WI38 (cell line): ENCODE measurements around the gene USP3.

Experiments
- H3K4me3 ChIP-seq: 2 replicates; pipeline ENCODE4 v1.5.1; 2011; ENCODE audit warnings: low read depth, mild to moderate bottlenecking, control low read depth, low read length
- CTCF ChIP-seq: IDR thresholded peaks from 2 replicates; pipeline ENCODE4 v1.5.1; 2012; ENCODE audit warnings: low read depth, mild to moderate bottlenecking, control low read depth, low read length

Gene USP3

DNA sequence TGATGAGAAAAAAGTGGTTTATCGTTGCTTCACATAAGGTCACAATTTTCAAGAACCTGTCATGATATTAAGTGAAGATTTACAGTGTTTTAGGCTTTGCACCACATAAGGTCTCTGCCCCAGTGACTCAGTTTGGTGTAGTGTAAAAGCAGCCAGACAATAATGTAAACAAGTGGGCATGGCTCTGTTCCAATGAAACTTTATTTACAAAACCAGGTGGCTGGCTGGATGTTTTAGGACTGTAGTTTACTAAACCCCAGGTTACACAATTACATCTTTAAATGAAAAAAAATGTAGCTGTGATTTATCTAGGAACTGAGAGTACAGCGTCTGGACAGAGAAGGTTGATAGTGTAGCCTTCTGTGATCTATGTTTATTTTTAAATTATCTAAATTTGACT lies 83.1 kb downstream of the USP3 start:
- TF ChIP-seq CTCF = no peak
- no peak overlapping the region for H3K4me3 ChIP-seq

GRCh38 chr15:63588826-63589225 lies 84.4 kb downstream of the USP3 start:
- H3K4me3 ChIP-seq = no peak overlapping the region
- TF ChIP-seq CTCF = no peak

DNA sequence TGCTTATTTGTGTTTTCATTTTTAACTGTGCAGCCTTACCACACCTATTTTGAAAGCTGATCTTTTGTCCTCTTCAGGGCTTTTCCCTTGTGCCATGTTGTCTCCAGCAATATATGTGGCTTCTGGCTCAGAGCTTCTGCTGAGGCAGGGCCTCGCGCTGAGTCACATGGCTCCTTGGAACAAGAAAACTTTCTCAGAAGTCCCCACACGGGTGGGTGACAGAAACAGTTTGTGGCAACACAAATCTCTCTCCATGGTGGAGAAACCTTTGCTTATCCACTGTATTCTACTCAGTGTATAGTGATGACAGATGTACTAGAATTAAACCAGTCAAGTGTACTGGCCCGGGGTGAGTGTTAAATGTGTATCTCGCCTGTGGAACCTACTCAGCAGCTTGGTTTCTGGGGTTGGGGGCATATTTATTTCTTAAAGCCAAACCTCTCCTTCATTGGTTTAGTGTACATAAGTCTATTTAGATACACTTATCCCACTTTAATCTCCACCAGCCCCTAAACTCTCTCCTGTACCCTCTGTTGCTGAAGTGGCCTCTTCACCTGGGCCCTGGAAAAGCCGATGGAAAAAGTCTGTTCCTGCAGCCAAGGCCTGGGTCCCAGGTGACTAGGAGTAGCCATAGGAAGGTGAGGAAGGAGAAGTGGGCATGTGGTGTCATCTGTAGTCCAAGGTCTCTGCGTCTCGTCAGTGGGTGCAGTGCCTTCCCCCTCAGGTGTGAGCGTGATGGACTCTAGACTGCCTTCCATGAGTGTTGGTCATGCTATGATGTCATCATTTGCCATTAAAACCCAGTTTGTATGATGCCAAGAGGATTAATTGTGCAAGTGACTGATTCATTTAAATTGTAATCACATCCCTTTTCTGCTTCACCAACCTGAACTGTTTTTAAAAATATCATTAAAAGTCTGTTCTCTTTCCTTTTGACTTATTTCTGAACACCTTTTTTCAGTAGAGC lies 89.6 kb downstream of the USP3 start:
- no peak for TF ChIP-seq CTCF

DNA sequence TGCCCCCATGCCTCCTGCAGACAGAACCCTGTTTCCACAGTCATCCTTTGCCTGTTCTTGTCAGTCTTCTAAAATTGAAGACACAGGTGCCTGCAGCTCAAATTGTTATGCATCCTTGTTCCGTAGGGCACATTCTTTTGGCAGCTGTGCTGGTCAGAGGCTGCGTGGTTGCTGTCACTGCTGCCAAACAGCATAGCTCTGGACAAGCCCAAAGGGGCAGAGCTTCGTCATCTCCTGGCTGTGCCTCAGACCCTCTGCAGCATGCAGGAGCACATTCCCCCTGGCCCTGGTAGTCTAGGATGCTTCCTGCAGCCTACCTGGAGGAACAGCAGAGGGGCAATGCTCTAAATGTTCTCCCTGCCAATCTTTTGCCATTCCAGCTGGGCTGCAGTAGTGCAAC lies 90.7 kb downstream of the USP3 start:
- no peak overlapping the region for H3K4me3 ChIP-seq
- TF ChIP-seq CTCF = no peak

More for the DNA sequence above, 89.6 kb downstream of the USP3 start:
- no peak overlapping the region for H3K4me3 ChIP-seq

- TF ChIP-seq CTCF = no peak
- H3K4me3 ChIP-seq = no peak overlapping the region
These were observed 91.3 kb downstream of the USP3 start for GRCh38 chr15:63595688-63596087.

GRCh38 chr15:63596676-63597037 lies 92.3 kb downstream of the USP3 start:
- TF ChIP-seq CTCF = no peak
- no peak overlapping the region for H3K4me3 ChIP-seq

DNA sequence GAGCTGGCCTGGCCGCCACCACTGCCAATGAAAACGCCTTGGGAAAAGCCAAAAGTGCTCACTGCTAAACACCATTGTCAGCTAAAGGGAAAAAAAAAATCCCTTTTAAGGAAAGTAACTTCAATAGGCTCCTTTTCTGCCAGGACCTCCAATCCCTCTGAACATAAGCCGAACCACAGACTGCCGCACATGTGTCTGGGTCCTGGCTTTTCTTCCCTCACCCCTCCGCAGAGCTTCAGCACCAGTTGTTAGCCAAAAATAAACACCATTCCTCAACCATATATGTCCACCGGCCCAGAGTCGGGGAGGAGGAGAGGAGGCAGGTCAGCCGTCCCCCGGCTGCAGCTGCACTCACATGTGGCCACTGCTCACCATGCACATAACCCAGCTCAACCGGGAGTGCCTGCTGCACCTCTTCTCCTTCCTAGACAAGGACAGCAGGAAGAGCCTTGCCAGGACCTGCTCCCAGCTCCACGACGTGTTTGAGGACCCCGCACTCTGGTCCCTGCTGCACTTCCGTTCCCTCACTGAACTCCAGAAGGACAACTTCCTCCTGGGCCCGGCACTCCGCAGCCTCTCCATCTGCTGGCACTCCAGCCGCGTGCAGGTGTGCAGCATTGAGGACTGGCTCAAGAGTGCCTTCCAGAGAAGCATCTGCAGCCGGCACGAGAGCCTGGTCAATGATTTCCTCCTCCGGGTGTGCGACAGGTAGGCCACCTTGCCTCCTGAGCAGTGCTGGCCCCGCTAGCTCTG lies 92.8 kb downstream of the USP3 start, which contains the start of gene FBXL22:
TSS of gene FBXL22 (plus strand) at position 350 of the 753 bp plus-strand sequence. CDS start at position 356, 6 bp downstream.
- H3K4me3 ChIP-seq = no peak within 1 kb of the TSS
- TF ChIP-seq CTCF = no peak
